Measurements from ENCODE around the gene MAGIX.
A peak's percentile ranks its signal among the peaks of the same experiment; 100 is the strongest.
"Not testable (repeated sequence)": the region's sequence is repeated elsewhere in the genome, so short reads cannot be mapped to it uniquely, and the experiment has no call there.

MAGIX gene

DNA sequence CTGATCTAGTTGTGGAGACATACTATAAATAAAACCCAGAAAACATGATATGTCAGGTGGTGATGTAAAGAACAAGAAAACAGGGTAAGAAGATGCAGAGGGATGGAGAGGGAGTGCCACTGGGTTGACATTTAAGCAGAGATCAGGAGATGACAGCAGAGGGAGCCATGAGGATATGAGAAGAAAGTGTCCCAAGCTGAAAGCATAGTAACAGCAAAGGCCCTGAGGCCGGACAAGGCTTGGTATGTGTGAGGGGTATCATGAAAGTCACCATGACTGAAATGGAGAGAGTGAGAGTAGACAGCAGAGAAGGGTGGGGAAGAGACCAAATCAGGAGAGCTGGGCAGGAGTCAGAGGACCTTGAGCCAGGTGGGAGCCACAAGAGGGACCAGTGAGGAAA lies 42.5 kb upstream of the MAGIX start:
- peaks cover 28 to 62% of the 10 kb centered on the region in 2 experiments for H3K36me3 ChIP-seq (ENCODE audit: control insufficient read depth in 2 of 2, insufficient read depth in 1 of 2, low read length in 2 of 2)
- ChIA-PET CTCF (interaction anchor here (0.7 to 1.6 kb wide), 3 partner anchors 15 to 296 kb away, joined by 3 to 4 read pairs (median 3); no protein-coding TSS in a partner anchor), POLR2A (no interaction called here)

DNA sequence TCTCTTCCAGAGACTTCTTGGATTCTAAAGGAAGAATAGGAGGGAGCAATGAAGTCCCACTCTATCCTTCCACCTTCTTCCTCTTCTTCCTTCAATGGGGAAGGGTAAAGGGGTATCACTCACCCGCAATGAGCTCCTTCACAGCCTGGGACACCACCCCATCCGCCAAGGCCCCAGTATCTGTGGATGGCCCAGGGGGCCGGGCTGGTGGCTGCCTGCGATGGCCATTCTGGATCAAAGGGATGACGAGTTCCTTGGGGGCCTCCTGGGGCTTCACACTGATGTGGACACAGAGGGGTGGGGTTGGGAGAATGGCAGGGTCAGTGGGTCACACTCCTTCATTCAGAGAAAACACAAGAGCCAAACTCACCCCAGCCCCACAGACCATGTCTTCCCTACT lies 40.1 kb upstream of the MAGIX start:
- H3K27ac ChIP-seq (ENCODE audit: extremely low read depth, low read depth, low read length) = no peak overlapping the region
- H3K9me3 ChIP-seq (ENCODE audit: control insufficient read depth, insufficient read depth, low read depth, low read length) = no peaks in the 10 kb centered on the region
- H3K4me1 ChIP-seq (ENCODE audit: control insufficient read depth, insufficient read depth, low read length) = no peaks in the 10 kb centered on the region
- ChIA-PET CTCF (interaction anchor here (0.7 to 2.1 kb wide), 3 partner anchors 14 to 67 kb away, joined by 3 to 6 read pairs (median 3); no protein-coding TSS in a partner anchor), POLR2A (interaction anchor here (1.8 kb wide), 1 partner anchor 68 kb away, joined by 6 read pairs; no protein-coding TSS in a partner anchor)
- H3K4me3 ChIP-seq (ENCODE audit: low read depth, low read length) = peak overlapping the region; percentile 82
- H3K36me3 ChIP-seq (ENCODE audit: control insufficient read depth in 2 of 2, insufficient read depth in 1 of 2, low read length in 2 of 2) = peaks cover 22 to 40% of the 10 kb centered on the region in 2 experiments; a peak in 2 of 3 replicates
- TF ChIP-seq GLIS2 (tag by site-specific recombination; IDR thresholded peaks at IDR 0.05) (no peak), ZNF621 (tag by site-specific recombination; IDR thresholded peaks at IDR 0.05) (no peak), ZNF239 (tag by site-specific recombination; IDR thresholded peaks at IDR 0.05) (no peak), ZXDB (tag by site-specific recombination; IDR thresholded peaks at IDR 0.05) (no peak), EGR2 (tag by site-specific recombination; IDR thresholded peaks at IDR 0.05; ENCODE audit: low read depth) (no peak), ZNF211 (tag by site-specific recombination; IDR thresholded peaks at IDR 0.05; ENCODE audit: low read depth) (no peak), GLI4 (tag by site-specific recombination; IDR thresholded peaks at IDR 0.05) (no peak), ZNF266 (tag by site-specific recombination; IDR thresholded peaks at IDR 0.05; ENCODE audit: low read depth) (no peak), ZNF48 (tag by site-specific recombination; IDR thresholded peaks at IDR 0.05) (no peak), ZNF548 (tag by site-specific recombination; IDR thresholded peaks at IDR 0.05) (no peak), ZNF19 (tag by site-specific recombination; IDR thresholded peaks at IDR 0.05; ENCODE audit: low read depth) (no peak), ZSCAN16 (tag by site-specific recombination; IDR thresholded peaks at IDR 0.05) (no peak), HOXA7 (CRISPR knock-in tag; IDR thresholded peaks at IDR 0.05; ENCODE audit: borderline replicate concordance) (no peak), ZNF391 (tag by site-specific recombination; IDR thresholded peaks at IDR 0.05; ENCODE audit: borderline replicate concordance, low read depth) (no peak)
- TF ChIP-seq, protein P1, sequence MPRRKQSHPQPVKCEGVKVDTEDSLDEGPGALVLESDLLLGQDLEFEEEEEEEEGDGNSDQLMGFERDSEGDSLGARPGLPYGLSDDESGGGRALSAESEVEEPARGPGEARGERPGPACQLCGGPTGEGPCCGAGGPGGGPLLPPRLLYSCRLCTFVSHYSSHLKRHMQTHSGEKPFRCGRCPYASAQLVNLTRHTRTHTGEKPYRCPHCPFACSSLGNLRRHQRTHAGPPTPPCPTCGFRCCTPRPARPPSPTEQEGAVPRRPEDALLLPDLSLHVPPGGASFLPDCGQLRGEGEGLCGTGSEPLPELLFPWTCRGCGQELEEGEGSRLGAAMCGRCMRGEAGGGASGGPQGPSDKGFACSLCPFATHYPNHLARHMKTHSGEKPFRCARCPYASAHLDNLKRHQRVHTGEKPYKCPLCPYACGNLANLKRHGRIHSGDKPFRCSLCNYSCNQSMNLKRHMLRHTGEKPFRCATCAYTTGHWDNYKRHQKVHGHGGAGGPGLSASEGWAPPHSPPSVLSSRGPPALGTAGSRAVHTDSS (tag by site-specific recombination; IDR thresholded peaks at IDR 0.05) = no peak
- TF ChIP-seq, protein P2, sequence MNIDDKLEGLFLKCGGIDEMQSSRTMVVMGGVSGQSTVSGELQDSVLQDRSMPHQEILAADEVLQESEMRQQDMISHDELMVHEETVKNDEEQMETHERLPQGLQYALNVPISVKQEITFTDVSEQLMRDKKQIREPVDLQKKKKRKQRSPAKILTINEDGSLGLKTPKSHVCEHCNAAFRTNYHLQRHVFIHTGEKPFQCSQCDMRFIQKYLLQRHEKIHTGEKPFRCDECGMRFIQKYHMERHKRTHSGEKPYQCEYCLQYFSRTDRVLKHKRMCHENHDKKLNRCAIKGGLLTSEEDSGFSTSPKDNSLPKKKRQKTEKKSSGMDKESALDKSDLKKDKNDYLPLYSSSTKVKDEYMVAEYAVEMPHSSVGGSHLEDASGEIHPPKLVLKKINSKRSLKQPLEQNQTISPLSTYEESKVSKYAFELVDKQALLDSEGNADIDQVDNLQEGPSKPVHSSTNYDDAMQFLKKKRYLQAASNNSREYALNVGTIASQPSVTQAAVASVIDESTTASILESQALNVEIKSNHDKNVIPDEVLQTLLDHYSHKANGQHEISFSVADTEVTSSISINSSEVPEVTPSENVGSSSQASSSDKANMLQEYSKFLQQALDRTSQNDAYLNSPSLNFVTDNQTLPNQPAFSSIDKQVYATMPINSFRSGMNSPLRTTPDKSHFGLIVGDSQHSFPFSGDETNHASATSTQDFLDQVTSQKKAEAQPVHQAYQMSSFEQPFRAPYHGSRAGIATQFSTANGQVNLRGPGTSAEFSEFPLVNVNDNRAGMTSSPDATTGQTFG (tag by site-specific recombination; IDR thresholded peaks at IDR 0.05; ENCODE audit: borderline replicate concordance) = no peak

More for the DNA sequence above, 42.5 kb upstream of the MAGIX start:
- no peak for TF ChIP-seq ZNF416 (tag by site-specific recombination; IDR thresholded peaks at IDR 0.05)
- no peak for TF ChIP-seq ZNF660 (tag by site-specific recombination; IDR thresholded peaks at IDR 0.05)
- TF ChIP-seq ZNF658 (tag by site-specific recombination; IDR thresholded peaks at IDR 0.05) = no peak
- peak; percentile 17; the same call in 1 of the 2 replicates for TF ChIP-seq ZNF654 (tag by site-specific recombination; IDR thresholded peaks at IDR 0.05; ENCODE audit: low read depth)
- TF ChIP-seq ZBTB48 (tag by site-specific recombination; IDR thresholded peaks at IDR 0.05) = no peak
- TF ChIP-seq, protein P3, sequence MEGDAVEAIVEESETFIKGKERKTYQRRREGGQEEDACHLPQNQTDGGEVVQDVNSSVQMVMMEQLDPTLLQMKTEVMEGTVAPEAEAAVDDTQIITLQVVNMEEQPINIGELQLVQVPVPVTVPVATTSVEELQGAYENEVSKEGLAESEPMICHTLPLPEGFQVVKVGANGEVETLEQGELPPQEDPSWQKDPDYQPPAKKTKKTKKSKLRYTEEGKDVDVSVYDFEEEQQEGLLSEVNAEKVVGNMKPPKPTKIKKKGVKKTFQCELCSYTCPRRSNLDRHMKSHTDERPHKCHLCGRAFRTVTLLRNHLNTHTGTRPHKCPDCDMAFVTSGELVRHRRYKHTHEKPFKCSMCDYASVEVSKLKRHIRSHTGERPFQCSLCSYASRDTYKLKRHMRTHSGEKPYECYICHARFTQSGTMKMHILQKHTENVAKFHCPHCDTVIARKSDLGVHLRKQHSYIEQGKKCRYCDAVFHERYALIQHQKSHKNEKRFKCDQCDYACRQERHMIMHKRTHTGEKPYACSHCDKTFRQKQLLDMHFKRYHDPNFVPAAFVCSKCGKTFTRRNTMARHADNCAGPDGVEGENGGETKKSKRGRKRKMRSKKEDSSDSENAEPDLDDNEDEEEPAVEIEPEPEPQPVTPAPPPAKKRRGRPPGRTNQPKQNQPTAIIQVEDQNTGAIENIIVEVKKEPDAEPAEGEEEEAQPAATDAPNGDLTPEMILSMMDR (tag by site-specific recombination; IDR thresholded peaks at IDR 0.05) = peak; percentile 35; the same call in 1 of the 2 replicates
- peak; percentile 71 for TF ChIP-seq ZNF623 (tag by site-specific recombination; IDR thresholded peaks at IDR 0.05)
- Histone ChIP-seq H3K9me3 (ENCODE audit: control insufficient read depth, insufficient read depth, low read depth, low read length) (no peaks in the 10 kb centered on the region), H3K4me3 (ENCODE audit: low read depth, low read length) (no peak overlapping the region), H3K27ac (ENCODE audit: extremely low read depth, low read depth, low read length) (no peak overlapping the region), H3K4me1 (ENCODE audit: control insufficient read depth, insufficient read depth, low read length) (no peaks in the 10 kb centered on the region)

DNA sequence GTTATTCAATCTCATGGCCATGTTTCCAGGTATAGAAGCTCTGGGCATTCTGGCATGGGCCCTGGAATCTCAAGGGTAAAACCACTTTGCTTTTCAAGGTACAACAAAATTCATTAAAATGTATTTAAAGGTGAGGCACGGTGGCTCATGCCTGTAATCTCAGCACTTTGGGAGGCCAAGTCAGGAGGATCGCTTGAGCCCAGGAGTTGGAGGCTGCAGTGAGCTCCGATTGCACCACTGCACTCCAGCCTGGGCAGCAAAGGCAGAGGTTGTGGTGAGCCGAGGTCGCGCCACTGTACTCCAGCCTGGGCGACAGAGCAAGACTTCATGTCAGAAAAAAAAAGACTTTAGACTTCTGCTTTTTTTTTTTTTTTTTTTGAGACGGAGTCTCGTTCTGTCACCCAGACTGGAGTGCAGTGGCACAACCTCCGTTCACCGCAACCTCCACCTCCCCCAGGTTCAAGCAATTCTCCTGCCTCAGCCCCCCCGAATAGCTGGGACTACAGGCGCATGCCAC lies 34.8 kb upstream of the MAGIX start:
- ChIA-PET POLR2A (interaction anchor here (0.6 to 0.7 kb wide), 2 partner anchors 187 to 517 kb away, joined by 3 to 5 read pairs; no protein-coding TSS in a partner anchor), CTCF (interaction anchor here (0.6 kb wide), 1 partner anchor 28 kb away, joined by 3 read pairs; no protein-coding TSS in a partner anchor)
- not testable (repeated sequence) for H3K27ac ChIP-seq (ENCODE audit: extremely low read depth, low read depth, low read length); H3K9me3 ChIP-seq (ENCODE audit: control insufficient read depth, insufficient read depth, low read depth, low read length); H3K4me3 ChIP-seq (ENCODE audit: low read depth, low read length); H3K36me3 ChIP-seq (ENCODE audit: control insufficient read depth in 2 of 2, insufficient read depth in 1 of 2, low read length in 2 of 2); H3K4me1 ChIP-seq (ENCODE audit: control insufficient read depth, insufficient read depth, low read length)

Data from HEK293 (cell line).